IMR-90 (cell line): ENCODE results near the gene VDAC1.

Source experiments
- BHLHE40 ChIP-seq: fragments of 150-350 bp; IDR thresholded peaks from 2 replicates; pipeline ENCODE4 v1.6.1; 2016; ENCODE audit warnings: mild to moderate bottlenecking, low read depth, low read length
- CEBPB ChIP-seq: IDR thresholded peaks from 2 replicates; pipeline ENCODE4 v1.6.1; 2012; ENCODE audit warnings: low read depth, low read length, improper control_type of control experiment
- CHD1 ChIP-seq: IDR thresholded peaks from 2 replicates; pipeline ENCODE4 v1.6.1; 2012; ENCODE audit warnings: low read depth, low read length, improper control_type of control experiment
- CTCF ChIP-seq: conservative IDR thresholded peaks from 2 replicates; pipeline ENCODE4 v1.5.1; 2012; ENCODE audit warnings: mild to moderate bottlenecking, low read depth, low read length, improper control_type of control experiment
- FOS ChIP-seq: fragments of 150-350 bp; IDR thresholded peaks from 2 replicates; pipeline ENCODE4 v1.6.1; 2016; ENCODE audit warnings: low read depth, low read length
- MXI1 ChIP-seq: IDR thresholded peaks from 2 replicates; pipeline ENCODE4 v1.6.1; 2012; ENCODE audit warnings: low read depth, mild to moderate bottlenecking, low read length, moderate library complexity, borderline replicate concordance
- NFE2L2 ChIP-seq: fragments of 150-350 bp; IDR thresholded peaks from 2 replicates; pipeline ENCODE4 v1.6.1; 2016; ENCODE audit warnings: low read depth, mild to moderate bottlenecking, low read length
- POLR2A ChIP-seq: IDR thresholded peaks from 2 replicates; pipeline ENCODE4 v1.6.1; 2012; ENCODE audit warnings: mild to moderate bottlenecking, low read depth, low read length
- RAD21 ChIP-seq: IDR thresholded peaks from 2 replicates; pipeline ENCODE4 v1.6.1; 2012; ENCODE audit warnings: low read length, improper control_type of control experiment
- RCOR1 ChIP-seq: IDR thresholded peaks from 2 replicates; pipeline ENCODE4 v1.6.1; 2012; ENCODE audit warnings: mild to moderate bottlenecking, low read length, improper control_type of control experiment; ENCODE audit not compliant: insufficient replicate concordance
- RFX5 ChIP-seq: IDR thresholded peaks from 2 replicates; pipeline ENCODE4 v1.8.0; 2012; ENCODE audit warnings: low read depth, mild to moderate bottlenecking, low read length, moderate library complexity
- TF ChIP-seq, protein P1 (sequence below): fragments of 150-350 bp; IDR thresholded peaks from 2 replicates; pipeline ENCODE4 v1.6.1; 2017; ENCODE audit warnings: mild to moderate bottlenecking, antibody characterized with exemption, low read length, low read depth
- TF ChIP-seq, protein P2 (sequence below): fragments of 150-350 bp; IDR thresholded peaks from 2 replicates; pipeline ENCODE4 v1.6.1; 2016; ENCODE audit warnings: low read depth, mild to moderate bottlenecking, low read length, moderate library complexity, borderline replicate concordance

GRCh38 chr5:133932441-133933168 lies 72.2 kb downstream of the VDAC1 start:
- TF ChIP-seq CTCF, result no peak
- TF ChIP-seq RAD21, result no peak
- no peak for TF ChIP-seq RFX5
- no peak for TF ChIP-seq POLR2A
- TF ChIP-seq, protein P1, sequence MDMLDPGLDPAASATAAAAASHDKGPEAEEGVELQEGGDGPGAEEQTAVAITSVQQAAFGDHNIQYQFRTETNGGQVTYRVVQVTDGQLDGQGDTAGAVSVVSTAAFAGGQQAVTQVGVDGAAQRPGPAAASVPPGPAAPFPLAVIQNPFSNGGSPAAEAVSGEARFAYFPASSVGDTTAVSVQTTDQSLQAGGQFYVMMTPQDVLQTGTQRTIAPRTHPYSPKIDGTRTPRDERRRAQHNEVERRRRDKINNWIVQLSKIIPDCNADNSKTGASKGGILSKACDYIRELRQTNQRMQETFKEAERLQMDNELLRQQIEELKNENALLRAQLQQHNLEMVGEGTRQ, result no peak
- no peak for TF ChIP-seq FOS
- no peak for TF ChIP-seq NFE2L2
- TF ChIP-seq MXI1, result no peak
- TF ChIP-seq CEBPB, result no peak
- no peak for TF ChIP-seq RCOR1
- TF ChIP-seq, protein P2, sequence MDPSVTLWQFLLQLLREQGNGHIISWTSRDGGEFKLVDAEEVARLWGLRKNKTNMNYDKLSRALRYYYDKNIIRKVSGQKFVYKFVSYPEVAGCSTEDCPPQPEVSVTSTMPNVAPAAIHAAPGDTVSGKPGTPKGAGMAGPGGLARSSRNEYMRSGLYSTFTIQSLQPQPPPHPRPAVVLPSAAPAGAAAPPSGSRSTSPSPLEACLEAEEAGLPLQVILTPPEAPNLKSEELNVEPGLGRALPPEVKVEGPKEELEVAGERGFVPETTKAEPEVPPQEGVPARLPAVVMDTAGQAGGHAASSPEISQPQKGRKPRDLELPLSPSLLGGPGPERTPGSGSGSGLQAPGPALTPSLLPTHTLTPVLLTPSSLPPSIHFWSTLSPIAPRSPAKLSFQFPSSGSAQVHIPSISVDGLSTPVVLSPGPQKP, result no peak
- TF ChIP-seq CHD1, result no peak
- no peak for TF ChIP-seq BHLHE40
